HG03135 (cell line): ENCODE results near the gene MARVELD2.

ENCODE experiments used
- ATAC-seq: cut with Tn5 transposase; IDR thresholded peaks from one replicate; pipeline ENCODE4 v1.9.1; 2021; ENCODE audit warnings: mild to moderate bottlenecking, moderate library complexity; ENCODE audit not compliant: unreplicated experiment

Gene MARVELD2

GRCh38 chr5:69491838-69492390, 77.0 kb downstream of the MARVELD2 start:
- no peak for ATAC-seq

- no peak for ATAC-seq
These were observed 77.5 kb downstream of the MARVELD2 start, which contains the start of gene OCLN for GRCh38 chr5:69492391-69492922. Gene OCLN (plus strand): TSS chr5:69492790. CDS start chr5:69504245, 11,455 bp downstream.

- ATAC-seq = no peak
These were observed 78.0 kb downstream of the MARVELD2 start for GRCh38 chr5:69492923-69493395.

- no peak for ATAC-seq
These were observed 78.6 kb downstream of the MARVELD2 start for GRCh38 chr5:69493396-69494133.
